ENCODE data around the gene MAP1LC3B2. TPM values are rescaled to one million over a fixed set of nuclear protein-coding genes. Genes with fewer than 3 reads are reported as not detected.
A peak's percentile ranks its signal among the peaks of the same experiment; 100 is the strongest.

The MAP1LC3B2 gene
- total RNA-seq, 1 experiment from 2014 or later = 2.2 TPM

- H3K27me3 Mint-ChIP-seq (ENCODE audit: low read depth) = 0 out of 2 replicates have a peak, but pooled peaks cover 3% of the 10 kb centered on the region
- ChIA-PET CTCF (interaction anchor here (0.6 to 1.4 kb wide), 7 partner anchors 8 to 550 kb away, joined by 3 to 6 read pairs (median 3); no protein-coding TSS in a partner anchor), POLR2A (interaction anchor here (1.2 to 1.3 kb wide), 3 partner anchors 8 to 151 kb away, joined by 3 to 7 read pairs (median 3); no protein-coding TSS in a partner anchor)
- ATAC-seq = peak; percentile 1; the same call in 1 of the 2 replicates
- H3K27ac Mint-ChIP-seq = no peak overlapping the region
- no peak for DNase-seq (ENCODE audit: low spot score)
- peaks cover 46% of the 10 kb centered on the region for H3K4me1 Mint-ChIP-seq
- H3K4me3 Mint-ChIP-seq = peak overlapping the region; percentile 88
- peaks cover 2% of the 10 kb centered on the region; the same call in 1 of the 2 replicates for H3K9me3 Mint-ChIP-seq
- no peaks in the 10 kb centered on the region for H3K36me3 Mint-ChIP-seq
- TF ChIP-seq USF2 (CRISPR knock-in tag; IDR thresholded peaks at IDR 0.05) (0 out of 2 replicates have a peak, but pooled peaks have one; percentile 12), MYBL2 (CRISPR knock-in tag; IDR thresholded peaks at IDR 0.05) (no peak)
Observed at GRCh38 chr12:116532986-116533342, 26.2 kb upstream of the MAP1LC3B2 start.

GRCh38 chr12:116533343-116534251 is 25.6 kb upstream of the MAP1LC3B2 start:
- CTCF ChIA-PET = interaction anchor here (0.6 to 1.4 kb wide), 7 partner anchors 9 to 551 kb away, joined by 3 to 6 read pairs (median 3); no protein-coding TSS in a partner anchor
- peak; percentile 94 for ATAC-seq

More at GRCh38 chr12:116533343-116534251, 25.6 kb upstream of the MAP1LC3B2 start:
- Mint-ChIP-seq H3K27me3 (ENCODE audit: low read depth) (0 out of 2 replicates have a peak, but pooled peaks cover 3% of the 10 kb centered on the region), H3K27ac (peak overlapping the region; percentile 88; the same call in 1 of the 2 replicates), H3K36me3 (no peaks in the 10 kb centered on the region), H3K9me3 (no peaks in the 10 kb centered on the region), H3K4me1 (peaks cover 47% of the 10 kb centered on the region), H3K4me3 (peak overlapping the region; percentile 88)
- POLR2A ChIA-PET = interaction anchor here (0.6 to 1.3 kb wide), 6 partner anchors 9 to 156 kb away, joined by 3 to 7 read pairs (median 3); no protein-coding TSS in a partner anchor
- DNase-seq (ENCODE audit: low spot score) = peak; percentile 93
- TF ChIP-seq MXD4 (CRISPR knock-in tag; IDR thresholded peaks at IDR 0.05; ENCODE audit: borderline replicate concordance) = no peak
- TF ChIP-seq NFATC4 (CRISPR knock-in tag; IDR thresholded peaks at IDR 0.05) = no peak
- TF ChIP-seq KAT7 (CRISPR knock-in tag; IDR thresholded peaks at IDR 0.05; ENCODE audit: borderline replicate concordance) = no peak
- TF ChIP-seq ZNF281 (CRISPR knock-in tag; IDR thresholded peaks at IDR 0.05) = peak; percentile 72
- TF ChIP-seq MYBL2 (CRISPR knock-in tag; IDR thresholded peaks at IDR 0.05) = no peak
- TF ChIP-seq ZNF263 (CRISPR knock-in tag; IDR thresholded peaks at IDR 0.05; ENCODE audit: low read depth) = no peak
- no peak for TF ChIP-seq ZNF121 (CRISPR knock-in tag; IDR thresholded peaks at IDR 0.05)
- TF ChIP-seq ZNF532 (CRISPR knock-in tag; IDR thresholded peaks at IDR 0.05; ENCODE audit: borderline replicate concordance) = no peak
- TF ChIP-seq ESRRA (CRISPR knock-in tag; IDR thresholded peaks at IDR 0.05; ENCODE audit: borderline replicate concordance) = no peak
- TF ChIP-seq USF2 (CRISPR knock-in tag; IDR thresholded peaks at IDR 0.05) = 0 out of 2 replicates have a peak, but pooled peaks have one; percentile 3

All from WTC11 (cell line).